HG03135 (cell line): ENCODE data around the gene FGB.

Experiments used
- ATAC-seq: cut with Tn5 transposase; IDR thresholded peaks from one replicate; pipeline ENCODE4 v1.9.1; 2021; ENCODE audit warnings: mild to moderate bottlenecking, moderate library complexity; ENCODE audit not compliant: unreplicated experiment

Gene FGB

DNA sequence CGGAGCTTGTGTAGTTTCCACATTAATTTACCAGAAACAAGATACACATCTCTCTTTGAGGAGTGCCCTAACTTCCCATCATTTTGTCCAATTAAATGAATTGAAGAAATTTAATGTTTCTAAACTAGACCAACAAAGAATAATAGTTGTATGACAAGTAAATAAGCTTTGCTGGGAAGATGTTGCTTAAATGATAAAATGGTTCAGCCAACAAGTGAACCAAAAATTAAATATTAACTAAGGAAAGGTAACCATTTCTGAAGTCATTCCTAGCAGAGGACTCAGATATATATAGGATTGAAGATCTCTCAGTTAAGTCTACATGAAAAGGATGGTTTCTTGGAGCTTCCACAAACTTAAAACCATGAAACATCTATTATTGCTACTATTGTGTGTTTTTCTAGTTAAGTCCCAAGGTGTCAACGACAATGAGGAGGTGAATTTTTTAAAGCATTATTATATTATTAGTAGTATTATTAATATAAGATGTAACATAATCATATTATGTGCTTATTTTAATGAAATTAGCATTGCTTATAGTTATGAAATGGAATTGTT lies at the start of gene FGB:
FGB (plus strand) TSS at position 315 of the 558 bp plus-strand sequence; CDS start at position 323, 8 bp downstream.
- ATAC-seq: no peak

DNA sequence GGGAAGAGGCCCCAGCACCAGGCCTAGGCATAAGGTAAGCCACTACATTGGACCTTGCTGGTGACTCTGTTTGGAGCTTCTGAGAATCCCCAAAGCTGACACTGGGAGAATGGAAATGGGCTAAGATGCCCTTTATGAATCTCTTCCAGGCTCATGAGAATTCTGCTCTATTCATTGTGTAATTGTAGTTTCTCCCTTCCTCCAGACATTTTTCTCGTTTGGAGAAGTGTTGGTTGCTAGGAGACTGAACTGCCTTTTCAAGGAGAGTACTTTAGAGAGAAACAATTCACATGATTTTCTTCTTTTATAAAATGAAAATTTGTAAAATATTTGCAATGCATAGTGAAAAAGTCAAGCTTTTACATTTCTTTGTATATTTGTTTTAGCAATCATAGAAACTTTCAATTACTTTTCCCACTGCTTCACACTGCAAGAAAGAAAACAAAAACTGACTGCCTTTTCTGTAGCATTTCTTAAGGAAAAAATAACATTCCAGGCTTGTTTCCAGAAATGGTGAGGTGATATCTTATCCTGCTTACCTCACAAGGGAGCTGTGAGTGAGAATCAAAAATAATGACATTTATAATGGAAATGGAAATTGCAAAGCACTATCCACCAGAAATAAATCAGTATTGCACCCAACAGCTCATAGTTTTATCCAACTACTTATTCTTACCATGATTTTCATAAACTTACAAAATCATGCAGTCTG lies 46.3 kb upstream of the FGB start:
- ATAC-seq: no peak

DNA sequence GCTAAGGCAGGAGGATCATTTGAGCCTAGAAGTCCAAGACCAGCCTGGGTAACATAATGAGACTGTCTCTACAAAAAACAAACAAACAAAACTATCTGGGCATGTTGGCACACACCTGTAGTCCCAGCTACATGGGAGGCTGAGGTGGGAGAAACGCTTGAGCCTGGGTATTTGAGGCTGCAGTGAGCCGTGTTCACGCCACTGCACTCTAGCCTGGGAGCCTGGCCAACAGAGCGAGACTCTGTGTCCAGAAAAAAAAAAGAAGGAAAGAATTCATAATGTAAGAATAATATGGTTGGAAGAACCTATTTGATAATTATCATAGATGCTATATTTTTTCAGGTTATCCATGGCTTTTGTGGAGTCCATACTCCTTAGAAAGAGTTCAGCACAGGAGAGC lies 45.2 kb upstream of the FGB start:
- no peak for ATAC-seq

DNA sequence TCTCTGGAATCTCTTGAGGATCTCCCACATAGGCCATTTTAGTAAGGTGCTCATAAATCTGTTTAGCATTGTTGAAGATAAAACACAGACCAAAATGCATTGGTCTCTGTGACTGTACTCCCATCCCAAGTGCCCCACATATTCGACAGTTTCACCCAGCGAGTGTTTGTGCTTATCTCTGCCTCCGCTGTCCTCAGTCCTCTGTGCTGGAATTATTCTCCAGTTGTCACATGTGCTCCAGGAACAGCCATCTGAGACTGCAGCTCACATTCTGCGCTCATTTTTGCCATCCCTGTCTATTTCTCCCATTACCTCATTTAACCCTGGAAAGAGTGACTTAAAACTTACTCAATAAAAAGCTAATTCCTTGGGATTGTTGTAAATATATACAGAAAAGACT lies 43.6 kb upstream of the FGB start:
- ATAC-seq: no peak

DNA sequence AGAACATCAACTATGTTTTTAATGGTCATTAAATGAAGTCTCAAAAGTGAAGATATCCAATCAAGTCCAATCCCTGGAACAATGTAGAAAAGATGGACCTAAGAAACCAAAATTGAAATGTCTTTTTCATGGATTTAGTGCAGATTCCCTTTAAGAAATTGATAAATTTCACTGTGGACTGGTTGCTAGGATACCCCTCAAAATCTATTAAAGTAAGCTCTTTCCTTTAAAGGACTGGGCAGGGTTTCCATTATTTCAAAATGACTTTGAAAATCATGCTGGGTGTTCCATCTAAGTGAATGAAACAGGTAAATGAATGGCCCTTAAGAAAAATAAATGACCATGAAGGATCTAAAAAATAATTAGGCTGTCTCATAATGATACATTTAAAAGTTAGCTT lies 41.2 kb upstream of the FGB start:
- no peak for ATAC-seq

DNA sequence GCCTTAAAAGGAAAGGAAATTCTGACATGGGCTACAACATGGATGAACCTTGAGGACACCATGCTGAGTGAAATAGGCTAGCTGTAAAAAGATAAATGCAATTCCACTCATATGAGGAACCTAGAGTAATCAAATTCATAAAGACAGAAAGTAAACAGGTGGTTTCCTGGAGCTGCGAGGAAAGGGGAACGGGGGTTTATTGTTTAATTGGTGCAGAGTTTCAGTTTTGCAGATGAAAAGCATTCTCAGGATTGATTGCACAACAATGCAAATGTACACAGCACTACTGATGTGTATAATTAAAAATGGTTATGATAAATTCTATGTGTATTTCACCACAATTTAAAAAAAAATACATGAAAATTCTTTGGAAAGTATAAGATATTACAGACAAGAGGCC lies 36.7 kb upstream of the FGB start:
- peak; percentile 58 for ATAC-seq

DNA sequence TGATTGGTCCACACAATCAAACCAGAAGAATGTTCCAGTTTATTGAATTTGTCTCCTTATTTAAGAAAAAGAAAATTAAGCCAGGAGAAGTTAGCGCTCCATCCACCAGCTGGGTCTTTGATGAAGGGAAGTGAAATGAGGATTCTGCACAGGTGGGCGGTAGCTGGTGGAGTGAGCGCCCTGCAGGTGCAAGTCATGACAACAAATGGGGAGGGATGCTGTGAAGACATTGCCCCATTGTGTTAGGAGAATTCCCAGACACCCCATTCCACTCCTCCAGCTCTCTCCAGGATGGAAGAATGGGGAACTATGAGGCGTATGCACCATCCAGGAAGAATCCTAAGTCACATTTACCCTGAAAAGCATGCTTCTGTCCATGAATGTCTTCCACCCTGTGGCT lies 35.5 kb upstream of the FGB start:
- ATAC-seq: no peak

DNA sequence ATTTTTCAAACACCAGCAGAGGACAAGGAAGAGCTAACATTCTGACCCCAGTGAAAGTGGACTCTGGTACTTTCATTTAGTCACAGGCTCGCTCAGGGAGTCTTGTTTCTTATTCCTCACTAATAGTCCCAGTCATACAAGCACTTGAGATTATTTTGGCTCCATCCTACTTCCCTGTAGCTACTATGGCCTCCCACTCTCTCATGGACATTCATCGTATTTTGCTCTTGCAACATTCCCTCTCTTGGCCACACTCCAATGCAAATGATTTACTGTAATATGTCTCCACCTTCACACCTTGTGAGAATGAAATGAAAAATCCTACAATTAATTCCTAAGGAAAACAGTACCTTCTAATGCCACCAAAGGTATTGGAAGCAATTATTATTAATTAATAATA lies 33.9 kb upstream of the FGB start:
- no peak for ATAC-seq

DNA sequence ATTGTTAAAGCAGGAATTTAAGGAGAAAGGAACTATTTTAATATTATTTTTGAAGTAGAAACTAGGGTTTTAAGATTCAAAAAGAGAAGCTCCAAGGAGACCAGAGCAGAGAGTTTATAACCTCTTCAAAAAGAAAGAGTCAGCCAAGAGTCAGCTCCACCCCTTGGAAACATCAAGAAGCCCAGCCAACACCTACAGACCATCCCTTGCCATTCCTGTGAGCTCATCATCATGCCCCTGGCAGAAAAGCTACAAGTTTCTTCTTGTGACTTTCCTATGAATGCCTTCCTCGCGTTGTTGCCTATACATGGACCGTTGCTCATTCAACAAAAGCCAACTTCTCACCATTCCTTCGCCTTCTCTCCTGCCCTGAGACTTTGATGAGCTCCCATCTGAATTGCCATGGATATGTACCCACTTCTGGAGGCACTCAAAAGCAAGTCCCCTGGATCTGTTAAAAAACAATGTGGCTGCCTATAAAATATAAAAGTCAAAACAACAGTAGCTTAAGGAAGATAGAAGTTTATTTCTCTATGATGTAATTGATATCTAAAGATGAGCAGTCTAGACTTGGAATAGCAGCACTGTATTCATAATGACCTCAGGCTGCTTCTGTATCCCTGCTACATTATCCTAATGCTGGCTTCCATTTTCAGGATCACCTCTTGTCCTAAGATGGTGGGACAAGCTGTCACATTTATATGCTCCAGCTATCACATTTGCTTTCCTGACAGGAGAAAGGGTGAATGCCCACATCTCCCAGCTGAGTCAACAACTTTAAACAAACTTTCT lies 32.9 kb upstream of the FGB start:
- ATAC-seq: no peak

DNA sequence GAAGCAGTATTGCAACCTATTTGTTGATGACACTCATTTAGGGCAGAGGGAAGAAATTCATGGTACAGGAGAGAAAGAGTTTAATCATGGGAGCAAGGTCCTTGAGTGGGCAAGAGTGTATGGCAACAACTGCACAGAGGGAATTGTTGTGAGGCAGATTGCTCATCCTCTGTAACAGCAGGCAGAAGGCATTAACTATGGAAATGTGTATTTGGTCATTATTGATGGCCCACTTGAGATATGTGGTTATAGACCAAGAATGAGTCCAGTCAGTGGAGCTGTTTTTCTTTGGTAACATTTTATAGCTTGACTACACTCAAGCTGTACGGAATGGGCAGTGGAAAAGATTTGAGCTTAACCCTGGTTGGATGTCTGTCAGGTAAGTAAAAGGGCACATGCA lies 28.5 kb upstream of the FGB start:
- ATAC-seq: no peak

DNA sequence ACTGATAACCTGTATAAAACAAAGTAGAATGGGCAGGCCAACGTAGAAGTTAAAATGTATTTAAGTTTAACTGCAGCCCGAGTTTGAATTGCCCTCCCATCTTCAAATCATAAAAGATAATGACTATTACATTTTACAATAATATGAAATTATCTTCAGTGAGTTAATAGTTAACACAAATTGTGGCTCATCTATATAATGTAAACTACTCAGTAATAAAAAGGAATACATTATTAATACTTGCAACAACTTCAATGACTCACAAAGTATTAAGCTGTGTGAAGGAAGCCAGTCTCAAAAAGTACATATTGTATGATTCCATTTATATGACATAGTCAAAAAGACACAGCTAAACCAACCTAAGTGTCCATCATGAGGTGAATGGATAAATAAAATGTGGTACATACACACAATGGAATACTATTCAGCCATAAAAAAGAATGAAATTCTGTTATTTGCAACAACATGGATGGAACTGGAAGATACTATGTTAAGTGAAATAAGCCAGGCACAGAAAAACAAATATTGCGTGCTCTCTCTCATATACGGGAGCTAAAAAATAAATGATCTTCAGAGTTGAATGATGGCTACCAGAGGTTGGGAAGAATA lies 20.4 kb upstream of the FGB start:
- no peak for ATAC-seq

DNA sequence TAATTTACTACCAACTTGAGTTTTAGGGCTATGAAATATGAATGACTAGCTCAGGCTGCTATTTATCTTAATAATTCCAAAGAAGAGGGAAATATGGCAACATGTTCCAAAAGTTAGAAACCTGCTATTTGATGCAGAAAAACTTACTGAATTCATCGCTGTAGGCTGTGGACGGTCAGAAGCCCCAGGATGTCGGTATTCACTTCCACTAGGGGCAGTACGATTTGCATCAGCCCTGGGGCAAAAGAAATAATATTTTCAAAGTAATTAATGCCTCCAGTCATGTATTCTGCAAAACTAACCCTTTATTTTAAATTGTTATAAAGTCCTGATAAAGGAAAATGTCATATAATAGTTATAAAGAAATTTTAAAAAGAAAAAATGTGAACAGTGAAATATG lies 17.1 kb upstream of the FGB start:
- ATAC-seq: no peak

DNA sequence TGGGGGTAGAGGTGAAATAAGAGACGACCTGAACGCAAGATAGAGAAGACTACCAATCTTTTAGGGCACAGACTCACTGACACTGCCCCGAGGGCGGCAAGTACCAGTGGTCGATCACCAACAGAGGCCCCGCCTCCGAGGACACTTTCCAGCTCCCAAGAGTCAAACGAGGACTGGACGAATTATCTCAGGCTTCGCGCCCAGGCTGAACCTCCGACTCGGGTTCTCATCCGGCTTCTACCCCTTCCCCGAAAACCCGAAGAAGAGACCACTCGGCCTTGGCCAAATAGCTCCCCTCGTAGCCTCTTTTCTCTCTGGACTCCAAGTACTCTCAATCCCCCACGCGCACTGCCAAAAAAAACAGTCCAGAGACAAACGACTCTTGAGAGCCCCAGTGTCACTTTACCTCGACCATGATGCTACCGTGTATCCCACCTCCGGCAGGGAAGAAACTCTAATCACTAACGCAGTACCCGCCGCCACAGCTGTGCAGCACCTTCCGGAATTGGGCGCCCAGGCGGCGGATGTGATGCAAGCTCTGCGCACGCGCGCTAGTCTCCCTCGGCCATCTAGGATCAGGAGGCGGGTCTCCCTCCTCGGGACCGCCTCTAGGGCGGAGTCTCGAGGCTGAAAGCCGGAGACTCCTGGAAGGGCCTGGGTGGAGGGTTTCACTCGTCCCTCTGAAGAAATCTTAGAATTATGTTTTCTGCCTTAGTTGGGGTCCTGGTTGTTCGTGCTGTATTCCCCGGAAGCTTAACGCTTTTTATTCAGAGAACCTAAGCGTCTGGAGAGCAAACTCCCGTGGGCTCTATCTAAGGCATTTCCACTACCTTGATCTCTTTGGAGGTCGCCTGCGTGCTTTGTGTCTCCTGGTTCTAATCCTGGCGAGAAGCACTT lies 12.7 kb upstream of the FGB start, which contains the start of gene PLRG1:
PLRG1 (minus strand) TSS at position 507 of the 897 bp plus-strand sequence; CDS start at position 415, 92 bp downstream.
- ATAC-seq: peak; percentile 98

DNA sequence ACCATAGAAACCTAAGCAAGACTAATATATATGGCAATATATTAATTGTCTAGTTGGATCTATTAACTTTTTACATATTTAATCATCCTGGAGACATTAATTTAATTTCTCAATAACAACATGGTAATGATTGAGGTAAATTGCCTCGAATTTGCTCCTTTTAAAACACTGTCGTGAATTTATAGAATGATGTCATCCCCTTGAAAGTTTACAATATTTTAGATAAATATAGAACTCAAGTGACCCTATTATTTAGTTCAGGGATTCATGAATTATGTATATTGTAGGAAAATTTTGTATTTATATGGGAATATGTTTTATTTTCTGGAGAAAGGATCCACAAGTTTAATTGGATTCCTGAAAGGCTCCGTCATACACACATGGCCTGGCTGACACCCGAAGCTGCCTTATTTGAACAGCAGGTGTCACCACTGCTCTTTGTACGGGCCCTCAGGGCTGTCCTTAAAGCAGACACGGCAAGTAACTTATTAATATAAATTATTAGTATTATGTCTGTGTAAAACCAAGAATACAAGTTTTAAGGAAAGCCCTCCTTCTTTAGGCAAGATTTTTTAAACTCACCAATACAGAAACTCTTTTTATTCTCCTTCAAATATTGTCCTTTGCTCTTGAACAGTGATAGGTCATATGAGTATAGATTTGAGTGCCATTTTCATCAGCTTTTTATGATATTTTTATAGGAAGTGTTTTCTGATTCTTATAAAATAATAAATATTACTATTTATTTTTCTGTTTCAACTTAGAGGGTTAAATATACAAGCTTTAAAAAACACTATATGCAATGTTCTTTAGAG lies 10.7 kb upstream of the FGB start:
- peak; percentile 51 for ATAC-seq

DNA sequence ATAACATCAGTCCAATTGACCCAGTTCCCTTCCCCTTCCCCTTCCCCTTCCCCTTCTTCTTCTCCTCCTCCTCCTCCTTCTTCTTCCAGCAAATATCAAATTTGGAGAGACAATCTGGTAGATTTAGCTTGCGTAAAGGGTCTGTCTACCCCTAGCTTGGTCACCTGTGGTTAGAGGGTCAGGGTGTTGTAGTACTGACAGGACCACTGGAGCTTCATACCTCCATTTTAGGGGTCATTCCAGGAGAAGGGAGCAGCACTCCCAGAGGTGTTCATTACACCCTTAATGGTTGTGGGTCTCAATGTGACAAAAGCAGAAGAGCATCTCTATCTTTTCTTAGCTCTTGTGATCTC lies 3.7 kb upstream of the FGB start:
- no peak for ATAC-seq

DNA sequence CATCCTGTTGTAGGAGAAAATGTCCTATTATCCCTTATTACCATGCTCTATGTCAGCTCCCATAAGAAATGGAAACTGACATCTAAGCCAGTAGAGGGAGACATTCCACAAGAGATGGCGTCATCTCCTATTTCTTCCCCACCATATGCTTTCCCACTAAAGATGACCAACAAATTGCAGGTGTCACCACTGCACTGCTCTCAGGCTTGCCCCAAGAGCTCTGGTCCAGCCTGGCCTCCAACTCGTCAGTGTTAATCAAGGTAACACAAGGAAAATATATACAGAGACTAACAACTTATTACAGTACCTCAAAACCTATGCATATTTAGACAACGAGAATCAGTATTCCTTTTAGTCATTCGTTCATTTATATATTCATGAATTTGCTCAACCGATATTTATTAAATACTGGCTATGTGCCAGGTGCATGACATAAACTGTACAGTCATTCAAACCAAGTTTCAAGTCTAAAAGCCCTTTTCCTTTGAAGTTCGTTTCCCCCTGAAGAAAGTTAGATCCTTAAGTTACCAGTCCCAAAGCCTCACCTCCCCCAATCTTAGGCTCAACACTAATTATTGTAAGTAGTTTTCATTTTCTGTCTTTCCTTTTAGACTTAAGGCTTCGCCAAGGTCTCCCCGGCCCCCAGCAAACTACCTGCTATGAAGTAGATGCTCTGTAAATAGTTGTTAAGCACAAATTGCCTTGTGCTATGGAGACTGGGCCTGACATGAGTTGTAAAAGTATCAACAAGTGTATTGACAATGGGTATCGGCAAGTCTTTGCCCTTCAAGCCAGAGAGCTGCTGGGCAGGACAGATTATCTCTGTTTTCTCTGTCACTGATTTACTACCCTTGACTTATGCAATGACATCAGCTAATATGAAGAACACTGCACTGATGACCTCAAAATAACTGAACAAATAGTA lies 3.1 kb upstream of the FGB start:
- peak; percentile 68 for ATAC-seq

DNA sequence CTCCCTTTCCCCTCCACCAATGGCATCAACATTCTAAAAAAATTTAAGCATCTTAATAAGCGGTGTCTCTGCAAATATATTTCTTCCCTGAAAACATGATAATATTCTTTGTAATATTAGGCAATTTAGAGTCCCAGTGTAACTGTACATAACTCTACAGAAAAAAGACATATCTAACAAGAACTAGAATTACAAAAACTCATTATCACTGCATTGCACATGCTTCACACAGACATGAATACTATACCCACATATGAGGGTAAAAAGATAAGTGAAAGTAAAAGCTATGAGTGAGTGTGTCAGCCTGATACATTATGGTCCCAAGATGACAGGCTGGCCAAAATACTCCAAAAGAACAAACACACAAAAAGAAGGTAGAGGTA lies 2.4 kb upstream of the FGB start:
- ATAC-seq: no peak

DNA sequence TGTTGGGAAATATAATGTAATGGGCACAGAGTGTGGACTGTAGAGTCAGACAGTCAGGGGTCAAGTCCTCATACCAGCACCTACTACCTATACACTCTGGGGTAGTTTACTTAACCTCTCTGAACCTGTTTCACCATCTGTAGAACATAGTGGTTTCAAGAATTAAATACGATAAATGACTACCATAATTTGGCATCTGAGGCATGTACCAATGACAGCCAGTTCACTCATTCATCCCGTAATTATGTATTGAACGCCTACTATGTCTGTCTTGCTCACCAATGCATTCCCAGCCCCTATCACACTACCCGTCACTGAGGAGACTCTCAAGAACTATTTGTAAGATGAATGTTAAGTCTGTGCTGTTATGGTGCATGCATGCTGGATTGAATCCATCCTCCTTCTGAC lies 2.0 kb upstream of the FGB start:
- ATAC-seq: no peak

DNA sequence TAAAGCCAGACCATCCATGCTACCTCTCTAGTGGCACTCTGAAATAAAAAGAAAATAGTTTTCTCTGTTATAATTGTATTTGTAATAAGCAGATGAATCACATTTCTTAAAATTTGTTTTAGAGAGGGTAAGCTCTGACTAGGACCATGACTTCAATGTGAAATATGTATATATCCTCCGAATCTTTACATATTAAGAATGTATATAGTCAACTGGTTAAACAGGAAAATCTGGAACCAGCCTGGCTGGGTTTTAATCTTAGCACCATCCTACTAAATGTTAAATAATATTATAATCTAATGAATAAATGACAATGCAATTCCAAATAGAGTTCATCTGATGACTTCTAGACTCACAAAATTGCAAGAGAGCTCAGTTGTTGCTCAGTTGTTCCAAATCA lies 1.5 kb downstream of the FGB start:
- no peak for ATAC-seq
